ENCODE measurements around the gene SCRT2.

DNA sequence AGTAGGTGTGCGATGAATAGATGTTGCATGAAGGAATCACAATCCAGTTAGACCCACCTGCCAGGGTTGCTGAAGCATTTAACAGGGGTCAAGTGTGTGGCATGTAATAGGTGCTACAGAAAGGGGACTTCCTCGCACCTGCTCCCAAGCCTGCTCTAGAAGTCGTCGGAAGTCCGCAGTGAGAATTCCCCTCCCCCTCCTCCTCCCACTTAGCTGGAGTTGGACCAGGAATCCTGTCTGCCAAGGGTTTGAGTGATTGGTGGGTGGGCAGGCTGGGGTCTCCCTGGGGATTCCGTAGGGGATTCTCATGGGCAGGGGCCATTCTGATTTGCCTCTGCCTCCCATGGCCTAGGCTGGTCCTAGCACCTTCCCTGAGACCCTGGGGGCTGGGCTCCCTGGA, 10.3 kb downstream of the SCRT2 start:
- TF ChIP-seq, protein P1, sequence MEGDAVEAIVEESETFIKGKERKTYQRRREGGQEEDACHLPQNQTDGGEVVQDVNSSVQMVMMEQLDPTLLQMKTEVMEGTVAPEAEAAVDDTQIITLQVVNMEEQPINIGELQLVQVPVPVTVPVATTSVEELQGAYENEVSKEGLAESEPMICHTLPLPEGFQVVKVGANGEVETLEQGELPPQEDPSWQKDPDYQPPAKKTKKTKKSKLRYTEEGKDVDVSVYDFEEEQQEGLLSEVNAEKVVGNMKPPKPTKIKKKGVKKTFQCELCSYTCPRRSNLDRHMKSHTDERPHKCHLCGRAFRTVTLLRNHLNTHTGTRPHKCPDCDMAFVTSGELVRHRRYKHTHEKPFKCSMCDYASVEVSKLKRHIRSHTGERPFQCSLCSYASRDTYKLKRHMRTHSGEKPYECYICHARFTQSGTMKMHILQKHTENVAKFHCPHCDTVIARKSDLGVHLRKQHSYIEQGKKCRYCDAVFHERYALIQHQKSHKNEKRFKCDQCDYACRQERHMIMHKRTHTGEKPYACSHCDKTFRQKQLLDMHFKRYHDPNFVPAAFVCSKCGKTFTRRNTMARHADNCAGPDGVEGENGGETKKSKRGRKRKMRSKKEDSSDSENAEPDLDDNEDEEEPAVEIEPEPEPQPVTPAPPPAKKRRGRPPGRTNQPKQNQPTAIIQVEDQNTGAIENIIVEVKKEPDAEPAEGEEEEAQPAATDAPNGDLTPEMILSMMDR (IDR thresholded peaks at IDR 0.05; ENCODE audit: insufficient read depth, low read depth, low read length): no peak
- no peak for TF ChIP-seq EZH2 (IDR thresholded peaks at IDR 0.05; ENCODE audit: insufficient read depth, low read length)

Measured in astrocyte (in vitro differentiated cells and primary cell).